GM12878 (cell line): ENCODE results near the gene C2orf92. TPM values are rescaled to one million over a fixed set of nuclear protein-coding genes. Genes with fewer than 3 reads are reported as not detected.

Experiments used
- ATAC-seq: fragments of 200-7000 bp; cut with Tn5 transposase; 3 replicates; pipeline ENCODE4 v1.9.1; 2020; ENCODE audit warnings: mild to moderate bottlenecking, moderate library complexity
- BruUV-seq: library from RNA; stranded (reverse); fragments of 400-500 nt; replicated peaks from 2 replicates; lab custom pipeline; 2021; lab: Mats Ljungman, UMichigan
- CTCF ChIA-PET: fragments of 300-600 bp; sonication (Branson Sonifier 250); formaldehyde crosslinking; extraction: SDS; loops from one replicate; lab custom pipeline; 2021; ENCODE audit warnings: inconsistent platforms; lab: Yijun Ruan, JAX
- POLR2A ChIA-PET: fragments of 350-600 bp; formaldehyde crosslinking; extraction: SDS; loops from one replicate; lab custom pipeline; 2021; ENCODE audit warnings: inconsistent platforms; lab: Charles Lee
- RAD21 ChIA-PET: fragments of 300-600 bp; sonication (Branson Sonifier 250); formaldehyde crosslinking; loops from one replicate; lab custom pipeline; 2023; ENCODE audit warnings: antibody characterized with exemption; ENCODE audit not compliant: unreplicated experiment; lab: Charles Lee
- SMC1A ChIA-PET: fragments of 300-600 bp; sonication (Branson Sonifier 250); formaldehyde crosslinking; loops from one replicate; lab custom pipeline; 2023; ENCODE audit not compliant: unreplicated experiment, uncharacterized antibody; lab: Charles Lee
- DNase-seq: peaks from one replicate; pipeline ENCODE4 v3.0.0-alpha.2; 2011; ENCODE audit warnings: low read depth, low spot score
- FAIRE-seq: peaks from 3 replicates; lab custom pipeline; 2011; peaks lifted over from hg19 to GRCh38; lab: Jason Lieb, UNC
- H2AFZ ChIP-seq: 2 replicates; pipeline ENCODE4 v1.6.0; 2011; ENCODE audit warnings: low read depth, low read length, control low read depth; ENCODE audit not compliant: control insufficient read depth
- H3K27ac ChIP-seq: 2 replicates; pipeline ENCODE4 v1.5.1; 2011; ENCODE audit warnings: control low read depth; ENCODE audit not compliant: control insufficient read depth, insufficient read depth
- H3K27me3 ChIP-seq, 2 experiments: replicated peaks in 1 of 2; 2 replicates each; pipeline versions ENCODE4 v1.6.0 to v1.6.1; 2011; ENCODE audit warnings: low read length in 1 of 2; ENCODE audit not compliant: control insufficient read depth in 2 of 2, insufficient read depth in 2 of 2
- H3K36me3 ChIP-seq, 2 experiments: 2 replicates each; pipeline ENCODE4 v1.5.1; 2011; ENCODE audit warnings: low read length in 1 of 2; ENCODE audit not compliant: control insufficient read depth in 2 of 2, insufficient read depth in 2 of 2
- H3K4me1 ChIP-seq: 2 replicates; pipeline ENCODE4 v1.6.1; 2011; ENCODE audit warnings: mild to moderate bottlenecking, low read length, moderate library complexity, mixed read lengths; ENCODE audit not compliant: control insufficient read depth, insufficient read depth
- H3K4me2 ChIP-seq: 2 replicates; pipeline ENCODE4 v1.6.0; 2011; ENCODE audit warnings: control low read depth; ENCODE audit not compliant: control insufficient read depth, insufficient read depth
- H3K4me3 ChIP-seq: fragments of 200-600 bp; sonication (generic); 2 replicates; pipeline ENCODE4 v1.5.1; 2016
- H3K79me2 ChIP-seq: 2 replicates; pipeline ENCODE4 v1.6.0; 2011; ENCODE audit warnings: low read length; ENCODE audit not compliant: control insufficient read depth, insufficient read depth
- H3K9ac ChIP-seq: 2 replicates; pipeline ENCODE4 v1.8.0; 2011; ENCODE audit warnings: low read length, control low read depth, mixed read lengths; ENCODE audit not compliant: control insufficient read depth, insufficient read depth
- H3K9me3 ChIP-seq: replicated peaks from 3 replicates; pipeline ENCODE4 v1.5.1; 2011; ENCODE audit warnings: mild to moderate bottlenecking, low read length; ENCODE audit not compliant: control insufficient read depth, insufficient read depth
- H4K20me1 ChIP-seq: 2 replicates; pipeline ENCODE4 v1.6.0; 2011; ENCODE audit not compliant: control insufficient read depth, insufficient read depth
- CREM ChIP-seq: IDR thresholded peaks from 2 replicates; pipeline ENCODE4 v1.6.1; 2014; ENCODE audit warnings: antibody characterized with exemption, low read depth
- CTCF ChIP-seq, 3 experiments: IDR thresholded peaks in 2 of 3; conservative IDR thresholded peaks in 1 of 3; 2 replicates each; pipeline ENCODE4 v1.5.1; 2011; ENCODE audit warnings: low read depth in 3 of 3, low read length in 3 of 3, mild to moderate bottlenecking in 3 of 3, control low read depth in 2 of 3, moderate library complexity in 2 of 3, inconsistent platforms in 1 of 3, mixed read lengths in 1 of 3; ENCODE audit not compliant: control insufficient read depth in 2 of 3, insufficient read depth in 1 of 3; ENCODE audit errors: extremely low read depth in 1 of 3
- ETV6 ChIP-seq, 2 experiments: fragments of 450-650 bp in 1 of 2; IDR thresholded peaks in 1 of 2; conservative IDR thresholded peaks in 1 of 2; 2 replicates each; pipeline ENCODE4 v1.6.1; 2014; ENCODE audit warnings: antibody characterized with exemption in 1 of 2, borderline replicate concordance in 1 of 2, low read depth in 1 of 2, mild to moderate bottlenecking in 1 of 2, moderate library complexity in 1 of 2
- FOXM1 ChIP-seq: IDR thresholded peaks from 2 replicates; pipeline ENCODE4 v1.6.1; 2012; ENCODE audit warnings: low read depth, mild to moderate bottlenecking, inconsistent platforms, low read length, moderate library complexity
- HSF1 ChIP-seq: fragments of 150-350 bp; IDR thresholded peaks from 2 replicates; pipeline ENCODE4 v1.6.1; 2014; ENCODE audit warnings: mild to moderate bottlenecking, low read depth, low read length
- IRF4 ChIP-seq: IDR thresholded peaks from 2 replicates; pipeline ENCODE4 v1.6.1; 2011; ENCODE audit warnings: low read depth, low read length
- MAX ChIP-seq: IDR thresholded peaks from 2 replicates; pipeline ENCODE4 v1.6.1; 2012; ENCODE audit warnings: low read depth, low read length, improper control_type of control experiment
- PKNOX1 ChIP-seq: fragments of 450-650 bp; IDR thresholded peaks from 2 replicates; pipeline ENCODE4 v1.6.1; 2016; ENCODE audit warnings: mild to moderate bottlenecking
- RB1 ChIP-seq: fragments of 450-650 bp; formaldehyde crosslinking; IDR thresholded peaks from 2 replicates; pipeline ENCODE4 v1.6.1; 2017; ENCODE audit warnings: mild to moderate bottlenecking, borderline replicate concordance
- REST ChIP-seq: IDR thresholded peaks from 2 replicates; pipeline ENCODE4 v1.6.1; 2012; ENCODE audit warnings: mild to moderate bottlenecking, low read depth, low read length
- RFX5 ChIP-seq: IDR thresholded peaks from 2 replicates; pipeline ENCODE4 v1.6.1; 2011; ENCODE audit warnings: low read depth, low read length, improper control_type of control experiment
- STAT1 ChIP-seq: fragments of 450-650 bp; conservative IDR thresholded peaks from 2 replicates; pipeline ENCODE4 v1.6.1; 2014; ENCODE audit warnings: antibody characterized with exemption, mild to moderate bottlenecking
- WGBS: methylation state at CpG from one replicate; pipeline ENCODE4 v1.1.6; 2016; ENCODE audit warnings: low lambda C conversion rate; ENCODE audit not compliant: insufficient replicate concordance, insufficient coverage; ENCODE audit errors: missing lambda C conversion rate; 5-methylcytosine and 5-hydroxymethylcytosine counted together
- in situ Hi-C: fragments of 300-500 bp; cut with MboI; formaldehyde crosslinking; loops from 9 replicates; pipeline ENCODE4 v1.14.3; 2018; ENCODE audit warnings: mixed read lengths
- intact Hi-C: fragments of 100-400 bp; cut with micrococcal nuclease; formaldehyde crosslinking; loops from one replicate; pipeline ENCODE4 v1.14.2; 2022; ENCODE audit not compliant: unreplicated experiment
- polyA plus RNA-seq, 11 experiments: library from polyadenylated mRNA; depleted of rRNA in 4 of 11; unstranded in 6 of 11; stranded (reverse) in 5 of 11; fragments of >200 nt; fragmentation: Nextera tagmentation in 4 of 11; fragmentation: Illumina TruSeq in 1 of 11; extraction: Ambion mirVana in 4 of 11; extraction: Trizol in 1 of 11; gene quantifications; 1 replicate in 1 of 11; 2 replicates in 10 of 11; pipeline versions ENCODE4 v1.2.1 to v1.2.3, GENCODE V29; 2011 to 2016; ENCODE audit warnings: inconsistent platforms in 2 of 11, missing spikeins in 2 of 11, low read depth in 1 of 11
- total RNA-seq, 4 experiments: library from RNA; depleted of rRNA in 3 of 4; stranded (reverse); fragments of >200 nt in 3 of 4; fragmentation: Illumina TruSeq in 1 of 4; extraction: Trizol in 1 of 4; gene quantifications; 2 replicates each; pipeline versions ENCODE4 v1.2.1 to v1.2.3, GENCODE V29; 2013 to 2021

Gene C2orf92
- total and polyA plus RNA-seq, 10 of the 15 experiments (the other 5 are each of a cell fraction or from before 2014, with no cell fraction given): 0.40 to 10.1 (median 3.7) TPM

- TF ChIP-seq PKNOX1 (no peak), CTCF (IDR thresholded peaks at IDR 0.05 in 2 of 3, conservative IDR thresholded peaks at IDR 0.05 in 1 of 3; ENCODE audit: control insufficient read depth in 2 of 3, extremely low read depth in 1 of 3, insufficient read depth in 1 of 3, low read depth in 3 of 3, low read length in 3 of 3) (no peak)
Observed at GRCh38 chr2:97749581-97749980, 80.1 kb downstream of the C2orf92 start (continued).

- peaks cover 5% of the 10 kb centered on the region for H3K4me1 ChIP-seq
- H4K20me1 ChIP-seq: no peaks in the 10 kb centered on the region
- no TSS peak for BruUV-seq
- intact Hi-C loops (no loop called here), in situ Hi-C loops (no loop called here)
- H3K27ac ChIP-seq: no peak overlapping the region
- no peak overlapping the region for H2AFZ ChIP-seq
- H3K9me3 ChIP-seq: no peaks in the 10 kb centered on the region
- FAIRE-seq: no peak
- 87% methylated on average over 4 of the region's 4 CpGs for WGBS
- ChIA-PET SMC1A (interaction anchor here (1.4 to 1.6 kb wide), 2 partner anchors 9 to 10 kb away, joined by 3 to 7 read pairs; no protein-coding TSS in a partner anchor), RAD21 (no interaction called here), CTCF (interaction anchor here (0.6 to 5.2 kb wide), 5 partner anchors 9 to 640 kb away, joined by 3 to 39 read pairs (median 3); no protein-coding TSS in a partner anchor), POLR2A (no interaction called here)
- H3K4me2 ChIP-seq: no peak overlapping the region
- TF ChIP-seq STAT1 (no peak), ETV6 (conservative IDR thresholded peaks at IDR 0.05 in 1 of 2, IDR thresholded peaks at IDR 0.05 in 1 of 2; ENCODE audit: borderline replicate concordance in 1 of 2, low read depth in 1 of 2) (no peak), HSF1 (no peak), RB1 (no peak), RFX5 (no peak), REST (no peak), FOXM1 (no peak), IRF4 (no peak), CREM (no peak), MAX (no peak)
- no peak for DNase-seq
- no peaks in the 10 kb centered on the region for H3K27me3 ChIP-seq
- no peak overlapping the region for H3K4me3 ChIP-seq
- H3K9ac ChIP-seq: no peak overlapping the region
- H3K79me2 ChIP-seq: no peaks in the 10 kb centered on the region
- peaks cover 0 to 2% of the 10 kb centered on the region in 2 experiments; a peak in 1 of 4 replicates for H3K36me3 ChIP-seq
- no peak for ATAC-seq
Observed at GRCh38 chr2:97750017-97750416, 80.5 kb downstream of the C2orf92 start.
